Measurements from ENCODE around the gene TRMO. TPM values are rescaled to one million over a fixed set of nuclear protein-coding genes. Genes with fewer than 3 reads are reported as not detected.
"Not testable (repeated sequence)": the region's sequence is repeated elsewhere in the genome, so short reads cannot be mapped to it uniquely, and the experiment has no call there.

The TRMO gene
- total RNA-seq, 4 donors from 2014 or later: 25.7 to 104 (median 29.3) TPM

GRCh38 chr9:97962575-97962974, 40.3 kb upstream of the TRMO start:
- H3K9me3 ChIP-seq: no peaks in the 10 kb centered on the region
- no peak for TF ChIP-seq POLR2A (IDR thresholded peaks at IDR 0.05)
- no peak for TF ChIP-seq CTCF (IDR thresholded peaks at IDR 0.05)
- H3K4me3 ChIP-seq: no peak overlapping the region
- no peak for DNase-seq
- no peaks in the 10 kb centered on the region for H3K36me3 ChIP-seq
- no peaks in the 10 kb centered on the region for H3K27me3 ChIP-seq
- H3K4me1 ChIP-seq: no peaks in the 10 kb centered on the region
- H3K27ac ChIP-seq: no peak overlapping the region

- TF ChIP-seq CTCF (IDR thresholded peaks at IDR 0.05) (no peak), POLR2A (IDR thresholded peaks at IDR 0.05) (no peak)
- Histone ChIP-seq H3K27me3 (no peaks in the 10 kb centered on the region), H3K4me3 (no peak overlapping the region), H3K36me3 (no peaks in the 10 kb centered on the region), H3K27ac (no peak overlapping the region), H3K9me3 (no peaks in the 10 kb centered on the region), H3K4me1 (no peaks in the 10 kb centered on the region)
- no peak for DNase-seq
Observed at GRCh38 chr9:97962136-97962535, 39.8 kb upstream of the TRMO start.

DNA sequence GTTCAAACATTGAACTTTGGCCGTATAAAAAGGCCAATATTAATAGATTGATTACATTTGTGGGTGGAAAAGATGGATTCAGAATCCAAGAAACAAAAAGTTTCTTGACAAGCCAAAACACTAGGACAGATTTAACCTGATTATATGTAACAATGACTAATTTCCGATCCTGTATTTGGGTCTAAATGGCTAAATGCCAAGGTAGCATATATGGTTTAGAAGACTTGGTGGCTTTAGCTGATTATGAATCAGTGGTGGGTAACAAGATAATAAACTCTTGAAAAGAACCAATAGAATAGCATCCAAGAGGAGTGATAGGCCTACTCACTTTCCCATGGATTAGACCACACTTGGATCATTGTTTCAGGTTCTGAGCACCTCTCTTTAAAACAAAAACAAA, 39.1 kb upstream of the TRMO start:
- H3K27ac ChIP-seq: no peak overlapping the region
- H3K27me3 ChIP-seq: no peaks in the 10 kb centered on the region
- DNase-seq: no peak
- H3K9me3 ChIP-seq: no peaks in the 10 kb centered on the region
- H3K4me1 ChIP-seq: no peaks in the 10 kb centered on the region
- H3K4me3 ChIP-seq: no peak overlapping the region
- TF ChIP-seq CTCF (IDR thresholded peaks at IDR 0.05): no peak
- TF ChIP-seq POLR2A (IDR thresholded peaks at IDR 0.05): no peak
- H3K36me3 ChIP-seq: no peaks in the 10 kb centered on the region

- not testable (repeated sequence) for H3K27me3 ChIP-seq, H3K36me3 ChIP-seq, H3K4me1 ChIP-seq, H3K4me3 ChIP-seq, DNase-seq, H3K27ac ChIP-seq, H3K9me3 ChIP-seq
Observed at GRCh38 chr9:97960678-97961328, 38.5 kb upstream of the TRMO start.

DNA sequence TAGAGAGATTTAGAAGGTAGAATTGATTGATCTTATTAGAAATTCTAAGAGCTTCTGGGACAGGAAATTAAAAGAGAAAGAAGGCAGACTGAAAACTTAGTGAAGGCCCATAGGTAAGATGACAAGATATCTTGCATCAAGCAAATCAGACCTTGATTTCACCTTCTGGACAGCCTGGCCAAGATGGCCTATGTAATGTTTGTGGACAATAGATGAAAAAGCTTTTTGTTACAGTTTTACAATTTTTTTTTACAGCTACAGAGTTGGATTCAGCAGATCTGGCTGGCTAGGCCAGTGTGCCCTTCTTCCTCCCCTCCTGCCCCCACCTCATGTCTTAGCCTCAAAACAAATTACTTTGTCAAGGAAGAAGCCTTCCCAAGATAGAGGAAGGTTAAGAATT, 37.3 kb upstream of the TRMO start:
- TF ChIP-seq CTCF (IDR thresholded peaks at IDR 0.05) (no peak), POLR2A (IDR thresholded peaks at IDR 0.05) (no peak)
- DNase-seq: no peak
- no peaks in the 10 kb centered on the region for H3K4me1 ChIP-seq
- no peaks in the 10 kb centered on the region for H3K36me3 ChIP-seq
- H3K27ac ChIP-seq: no peak overlapping the region
- H3K27me3 ChIP-seq: no peaks in the 10 kb centered on the region
- no peak overlapping the region for H3K4me3 ChIP-seq
- no peaks in the 10 kb centered on the region for H3K9me3 ChIP-seq

DNA sequence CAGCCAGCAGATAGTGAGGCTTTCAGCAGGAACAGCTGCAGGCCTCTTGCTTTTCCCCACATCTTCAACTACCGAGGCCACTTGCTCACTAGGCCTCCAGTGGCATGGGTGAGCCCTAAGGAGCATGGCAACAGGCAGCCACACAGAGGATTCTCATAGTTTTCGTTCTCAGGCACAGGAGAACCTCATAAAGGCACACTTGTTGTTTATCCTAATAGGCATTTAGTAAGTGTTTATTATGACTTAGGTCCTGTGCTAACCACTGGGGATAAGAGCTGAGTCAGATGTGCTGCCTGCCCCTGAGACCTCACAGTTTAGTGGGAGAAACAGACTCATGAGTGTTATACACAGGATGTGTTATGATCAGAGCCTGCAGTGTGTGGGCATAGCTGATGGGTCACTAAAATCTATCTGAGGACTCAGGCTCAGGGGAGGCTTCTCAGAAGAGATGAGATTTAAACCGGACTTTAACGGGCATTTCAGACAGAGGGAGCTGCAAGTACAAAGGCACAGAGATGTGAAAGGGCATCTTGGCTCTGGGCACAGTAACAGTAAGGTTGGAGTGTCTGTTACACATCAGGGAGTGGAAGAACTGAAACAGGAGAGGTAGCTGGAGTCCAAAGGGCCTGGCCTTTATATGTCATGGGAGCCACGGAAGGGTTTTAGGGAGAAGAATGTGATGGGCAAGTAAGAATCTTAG, 36.7 kb upstream of the TRMO start:
- no peak overlapping the region for H3K27ac ChIP-seq
- TF ChIP-seq POLR2A (IDR thresholded peaks at IDR 0.05) (no peak), CTCF (IDR thresholded peaks at IDR 0.05) (no peak)

More for the DNA sequence above, 36.7 kb upstream of the TRMO start:
- DNase-seq: no peak
- H3K9me3 ChIP-seq: no peaks in the 10 kb centered on the region
- no peaks in the 10 kb centered on the region for H3K36me3 ChIP-seq
- H3K4me3 ChIP-seq: no peak overlapping the region
- H3K27me3 ChIP-seq: no peaks in the 10 kb centered on the region
- no peaks in the 10 kb centered on the region for H3K4me1 ChIP-seq

All from Peyer's patch (tissue), 4 donors.